IPS-NIHi11 (cell line): ENCODE data around the gene CLDN6.
"Not testable (repeated sequence)": the region's sequence is repeated elsewhere in the genome, so short reads cannot be mapped to it uniquely, and the experiment has no call there.

Source experiments
- DNase-seq: peaks from one replicate; pipeline ENCODE4 v3.0.0; 2012; ENCODE audit warnings: mixed read lengths, low spot score

Gene CLDN6

GRCh38 chr16:3017794-3018506 lies at the start of gene CLDN6:
Gene CLDN6 (minus strand): TSS chr16:3018183. CDS start chr16:3016021, 2,162 bp downstream.
- DNase-seq = peak; percentile 79

GRCh38 chr16:3066440-3066748 lies 48.4 kb upstream of the CLDN6 start:
- no peak for DNase-seq

- peak; percentile 7 for DNase-seq
Measured at GRCh38 chr16:3065742-3066439, 47.9 kb upstream of the CLDN6 start.

GRCh38 chr16:3065069-3065741 lies 47.2 kb upstream of the CLDN6 start, which contains the start of gene IL32:
Gene IL32 (plus strand): TSS chr16:3065640. CDS start chr16:3065812, 172 bp downstream.
- peak; percentile 36 for DNase-seq

- peak; percentile 9 for DNase-seq
Measured at GRCh38 chr16:3063625-3064386, 45.8 kb upstream of the CLDN6 start.

- no peak for DNase-seq
Measured at GRCh38 chr16:3062553-3062952, 44.6 kb upstream of the CLDN6 start.

GRCh38 chr16:3060339-3061127 lies 42.5 kb upstream of the CLDN6 start:
- no peak for DNase-seq

GRCh38 chr16:3059723-3060242 lies 41.8 kb upstream of the CLDN6 start:
- no peak for DNase-seq

GRCh38 chr16:3059041-3059722 lies 41.2 kb upstream of the CLDN6 start:
- DNase-seq = peak; percentile 97

- peak; percentile 75 for DNase-seq
Measured at GRCh38 chr16:3058139-3059030, 40.4 kb upstream of the CLDN6 start.

- no peak for DNase-seq
Measured at GRCh38 chr16:3057181-3058138, 39.5 kb upstream of the CLDN6 start.

- DNase-seq = peak; percentile 3
Measured at GRCh38 chr16:3056336-3057180, 38.6 kb upstream of the CLDN6 start.

- peak; percentile 13 for DNase-seq
Measured at GRCh38 chr16:3055734-3056115, 37.7 kb upstream of the CLDN6 start.

- no peak for DNase-seq
Measured at GRCh38 chr16:3054965-3055733, 37.2 kb upstream of the CLDN6 start.

- not testable (repeated sequence) for DNase-seq
Measured at GRCh38 chr16:3053330-3053710, 35.3 kb upstream of the CLDN6 start.

GRCh38 chr16:3052571-3053329 lies 34.8 kb upstream of the CLDN6 start:
- DNase-seq = not testable (repeated sequence)
